H1 (cell line): Measurements from ENCODE around the gene FAM171A1. TPM values are rescaled to one million over a fixed set of nuclear protein-coding genes. Genes with fewer than 3 reads are reported as not detected.

Experiments used
- CTCF ChIA-PET: fragments of 300-600 bp; sonication (Branson Sonifier 250); formaldehyde crosslinking; loops from one replicate; lab custom pipeline; 2021; ENCODE audit not compliant: partially characterized antibody; lab: Charles Lee
- POLR2A ChIA-PET: fragments of 300-600 bp; sonication (Branson Sonifier 250); formaldehyde crosslinking; loops from one replicate; lab custom pipeline; 2021; ENCODE audit warnings: inconsistent platforms; ENCODE audit not compliant: partially characterized antibody; lab: Charles Lee
- DNase-seq, 2 experiments: peaks; one replicate each; pipeline versions ENCODE4 v3.0.0 to v3.0.0-alpha.2; 2010 to 2022; ENCODE audit warnings: low spot score in 2 of 2, low read depth in 1 of 2, mixed read lengths in 1 of 2
- FAIRE-seq: peaks from 2 replicates; lab custom pipeline; 2011; peaks lifted over from hg19 to GRCh38; lab: Jason Lieb, UNC
- H2AFZ ChIP-seq: 2 replicates; pipeline ENCODE4 v1.8.1; 2012; ENCODE audit warnings: low read length, inconsistent platforms
- H2AK5ac ChIP-seq: 2 replicates; pipeline ENCODE4 v1.6.1; 2013; ENCODE audit warnings: low read depth, low read length
- H2BK120ac ChIP-seq: replicated peaks from 2 replicates; pipeline ENCODE3; 2013; ENCODE audit warnings: low read depth, low read length, inconsistent platforms
- H2BK12ac ChIP-seq: 2 replicates; pipeline ENCODE4 v1.6.1; 2013; ENCODE audit warnings: low read depth, low read length
- H2BK15ac ChIP-seq: 2 replicates; pipeline ENCODE4 v1.6.1; 2013; ENCODE audit warnings: low read length
- H2BK20ac ChIP-seq: 2 replicates; pipeline ENCODE4 v1.6.1; 2013; ENCODE audit warnings: low read length
- H2BK5ac ChIP-seq: 2 replicates; pipeline ENCODE4 v1.6.1; 2013; ENCODE audit warnings: low read depth, low read length
- H3K14ac ChIP-seq: 2 replicates; pipeline ENCODE4 v1.6.1; 2013; ENCODE audit warnings: inconsistent platforms; ENCODE audit not compliant: insufficient read length
- H3K18ac ChIP-seq: 2 replicates; pipeline ENCODE4 v1.6.1; 2013; ENCODE audit warnings: low read length; ENCODE audit errors: extremely low read depth
- H3K23ac ChIP-seq: 2 replicates; pipeline ENCODE4 v1.6.1; 2013; ENCODE audit warnings: inconsistent platforms; ENCODE audit not compliant: insufficient read length
- H3K23me2 ChIP-seq: 2 replicates; pipeline ENCODE4 v1.6.1; 2013; ENCODE audit warnings: low read depth, low read length
- H3K27ac ChIP-seq: 2 replicates; pipeline ENCODE4 v1.6.1; 2011; ENCODE audit warnings: low read depth, low read length, inconsistent platforms
- H3K27me3 ChIP-seq, 4 experiments: replicated peaks in 1 of 4; 1 replicate in 1 of 4; 2 replicates in 3 of 4; pipeline versions ENCODE4 v1.6.1 to v1.8.1; 2011 to 2013; ENCODE audit warnings: low read length in 3 of 4, mild to moderate bottlenecking in 3 of 4, inconsistent platforms in 2 of 4, mixed read lengths in 2 of 4, moderate library complexity in 1 of 4; ENCODE audit not compliant: control insufficient read depth in 3 of 4, insufficient read depth in 3 of 4; ENCODE audit errors: extremely low read depth in 1 of 4
- H3K36me3 ChIP-seq, 4 experiments: 2 replicates each; pipeline versions ENCODE4 v1.6.1 to v1.8.1; 2011 to 2013; ENCODE audit warnings: mild to moderate bottlenecking in 4 of 4, low read length in 3 of 4, moderate library complexity in 2 of 4, control low read depth in 1 of 4, inconsistent platforms in 1 of 4; ENCODE audit not compliant: insufficient read depth in 4 of 4, control insufficient read depth in 2 of 4
- H3K4ac ChIP-seq: replicated peaks from 2 replicates; pipeline ENCODE3; 2013; ENCODE audit warnings: low read length, low read depth, mixed read lengths, inconsistent platforms; ENCODE audit not compliant: insufficient read length
- H3K4me1 ChIP-seq, 4 experiments: replicated peaks in 1 of 4; 1 replicate in 1 of 4; 2 replicates in 3 of 4; pipeline versions ENCODE4 v1.6.1 to v1.8.1; 2011 to 2013; ENCODE audit warnings: low read length in 3 of 4, inconsistent platforms in 2 of 4, mixed read lengths in 1 of 4; ENCODE audit not compliant: insufficient read depth in 4 of 4, control insufficient read depth in 3 of 4
- H3K4me2 ChIP-seq, 2 experiments: 2 replicates each; pipeline versions ENCODE4 v1.6.1 to v1.8.1; 2011 to 2013; ENCODE audit warnings: low read depth in 2 of 2, low read length in 2 of 2, control low read depth in 1 of 2, inconsistent platforms in 1 of 2, mild to moderate bottlenecking in 1 of 2; ENCODE audit not compliant: insufficient read depth in 1 of 2
- H3K4me3 ChIP-seq, 4 experiments: fragments of 200-600, 300-600 bp in 1 of 4; sonication (generic), shearing (Covaris generic), sonication (Bioruptor Twin) in 1 of 4; 2 replicates each; pipeline versions ENCODE4 v1.5.1 to v1.8.1; 2011 to 2016; ENCODE audit warnings: low read length in 4 of 4, low read depth in 3 of 4, control low read depth in 2 of 4, inconsistent platforms in 2 of 4, mild to moderate bottlenecking in 2 of 4, mixed read lengths in 1 of 4, moderate library complexity in 1 of 4; ENCODE audit not compliant: insufficient read depth in 2 of 4; ENCODE audit errors: extremely low read depth in 1 of 4
- H3K56ac ChIP-seq: replicated peaks from 2 replicates; pipeline ENCODE3; 2013; ENCODE audit warnings: low read depth, mild to moderate bottlenecking, mixed read lengths, low read length, inconsistent platforms; ENCODE audit not compliant: insufficient read length
- H3K79me1 ChIP-seq: 2 replicates; pipeline ENCODE4 v1.6.1; 2013; ENCODE audit warnings: low read depth, low read length, control low read depth
- H3K79me2 ChIP-seq, 2 experiments: 2 replicates each; pipeline versions ENCODE4 v1.6.1 to v1.8.1; 2012 to 2013; ENCODE audit warnings: low read length in 2 of 2, mild to moderate bottlenecking in 2 of 2, inconsistent platforms in 1 of 2; ENCODE audit not compliant: insufficient read depth in 2 of 2, control insufficient read depth in 1 of 2
- H3K9ac ChIP-seq, 4 experiments: replicated peaks in 1 of 4; 1 replicate in 1 of 4; 2 replicates in 3 of 4; pipeline versions ENCODE4 v1.6.1 to v1.8.1; 2011 to 2013; ENCODE audit warnings: low read depth in 3 of 4, low read length in 3 of 4, control low read depth in 2 of 4, mild to moderate bottlenecking in 2 of 4, moderate library complexity in 2 of 4, inconsistent platforms in 1 of 4; ENCODE audit errors: extremely low read depth in 1 of 4
- H3K9me3 ChIP-seq, 2 experiments: 2 replicates each; pipeline versions ENCODE4 v1.6.1 to v1.8.1; 2012 to 2013; ENCODE audit warnings: mild to moderate bottlenecking in 2 of 2, moderate library complexity in 2 of 2, control low read depth in 1 of 2, inconsistent platforms in 1 of 2, low read depth in 1 of 2, low read length in 1 of 2, mixed read lengths in 1 of 2; ENCODE audit not compliant: insufficient read depth in 2 of 2
- H4K20me1 ChIP-seq, 2 experiments: replicated peaks in 1 of 2; 2 replicates each; pipeline versions ENCODE3 to v1.8.1; 2011 to 2013; ENCODE audit warnings: inconsistent platforms in 2 of 2, low read length in 2 of 2, mild to moderate bottlenecking in 1 of 2; ENCODE audit not compliant: insufficient read depth in 2 of 2, control insufficient read depth in 1 of 2
- H4K5ac ChIP-seq: 2 replicates; pipeline ENCODE4 v1.6.1; 2013; ENCODE audit warnings: low read length, low read depth, mixed read lengths, inconsistent platforms; ENCODE audit not compliant: insufficient read length
- H4K8ac ChIP-seq: 2 replicates; pipeline ENCODE4 v1.8.0; 2013; ENCODE audit warnings: mild to moderate bottlenecking, moderate library complexity, low read length, inconsistent platforms; ENCODE audit not compliant: insufficient read depth; ENCODE audit errors: extremely low read depth
- H4K91ac ChIP-seq: replicated peaks from 2 replicates; pipeline ENCODE3; 2013; ENCODE audit warnings: low read length, mixed read lengths, inconsistent platforms; ENCODE audit not compliant: insufficient read length
- ATF2 ChIP-seq: IDR thresholded peaks from 2 replicates; pipeline ENCODE4 v1.6.1; 2012; ENCODE audit warnings: low read length, inconsistent platforms
- BCL11A ChIP-seq, 2 experiments: IDR thresholded peaks; one replicate each; pipeline ENCODE4 v1.6.1; 2011; ENCODE audit warnings: low read depth in 2 of 2, low read length in 2 of 2, mild to moderate bottlenecking in 2 of 2
- CBX8 ChIP-seq: fragments of 300-800, 300-1000 bp; sonication (generic); IDR thresholded peaks from 2 replicates; pipeline ENCODE4 v1.7.1; 2016; ENCODE audit warnings: low read depth, low read length, borderline replicate concordance
- CTCF ChIP-seq, 3 experiments: IDR thresholded peaks; 1 replicate in 2 of 3; 2 replicates in 1 of 3; pipeline versions ENCODE4 v1.5.1 to v1.6.1; 2011; ENCODE audit warnings: low read length in 3 of 3, mild to moderate bottlenecking in 3 of 3, inconsistent platforms in 2 of 3, low read depth in 1 of 3, moderate library complexity in 1 of 3; ENCODE audit not compliant: insufficient read depth in 1 of 3; ENCODE audit errors: control extremely low read depth in 1 of 3
- POLR2AphosphoS5 ChIP-seq: IDR thresholded peaks from 2 replicates; pipeline ENCODE4 v1.6.1; 2011; ENCODE audit warnings: low read depth, low read length
- RAD21 ChIP-seq, 2 experiments: IDR thresholded peaks in 1 of 2; conservative IDR thresholded peaks in 1 of 2; 2 replicates each; pipeline ENCODE4 v1.6.1; 2011; ENCODE audit warnings: low read depth in 2 of 2, low read length in 2 of 2, improper control_type of control experiment in 1 of 2, inconsistent platforms in 1 of 2, mild to moderate bottlenecking in 1 of 2, moderate library complexity in 1 of 2
- SAP30 ChIP-seq: fragments of 300-600 bp; sonication (generic); IDR thresholded peaks from 2 replicates; pipeline ENCODE4 v1.7.1; 2012; ENCODE audit warnings: low read length, moderate library complexity, mild to moderate bottlenecking, inconsistent platforms; ENCODE audit not compliant: insufficient read depth, insufficient replicate concordance
- SIN3A ChIP-seq, 2 experiments: IDR thresholded peaks in 1 of 2; conservative IDR thresholded peaks in 1 of 2; 2 replicates each; pipeline ENCODE4 v1.6.1; 2011 to 2012; ENCODE audit warnings: low read length in 2 of 2, improper control_type of control experiment in 1 of 2, low read depth in 1 of 2, mild to moderate bottlenecking in 1 of 2
- SRF ChIP-seq: IDR thresholded peaks from 2 replicates; pipeline ENCODE4 v1.6.1; 2011; ENCODE audit warnings: mild to moderate bottlenecking, low read depth, low read length, moderate library complexity
- WGBS, 2 experiments: shearing (Covaris generic) in 1 of 2; methylation state at CpG; one replicate each; pipeline versions ENCODE4 v1.1.6 to v1.1.7; 2013 to 2015; ENCODE audit warnings: low lambda C conversion rate in 2 of 2, mixed read lengths in 2 of 2, inconsistent platforms in 1 of 2, low coverage in 1 of 2, missing lambda C conversion rate in 1 of 2; ENCODE audit not compliant: insufficient replicate concordance in 2 of 2, insufficient coverage in 1 of 2, insufficient read length in 1 of 2; ENCODE audit errors: extremely low coverage in 1 of 2, missing lambda C conversion rate in 1 of 2; 5-methylcytosine and 5-hydroxymethylcytosine counted together
- polyA plus RNA-seq, 7 experiments: library from polyadenylated mRNA; depleted of rRNA in 3 of 7; stranded (reverse) in 5 of 7; unstranded in 2 of 7; fragments of >200 nt in 5 of 7; fragments of 200-250 nt in 2 of 7; gene quantifications; 1 replicate in 5 of 7; 2 replicates in 1 of 7; 4 replicates in 1 of 7; pipeline versions ENCODE4 v1.2.1 to v1.2.3, GENCODE V29; 2011 to 2013; ENCODE audit warnings: missing spikeins in 2 of 7, mixed read lengths in 2 of 7
- total RNA-seq: library from RNA; stranded (reverse); fragmentation: NEBNext Ultra II Directional; extraction: Animal tissue kit (Norgen Biotek cat#: 25700); gene quantifications from 2 replicates; pipeline ENCODE4 v1.2.1, GENCODE V29; 2021

FAM171A1 gene
- total and polyA plus RNA-seq, 2 of the 8 experiments (the other 6 are each of a cell fraction or from before 2014, with no cell fraction given) = 26.6 to 42.1 TPM

DNA sequence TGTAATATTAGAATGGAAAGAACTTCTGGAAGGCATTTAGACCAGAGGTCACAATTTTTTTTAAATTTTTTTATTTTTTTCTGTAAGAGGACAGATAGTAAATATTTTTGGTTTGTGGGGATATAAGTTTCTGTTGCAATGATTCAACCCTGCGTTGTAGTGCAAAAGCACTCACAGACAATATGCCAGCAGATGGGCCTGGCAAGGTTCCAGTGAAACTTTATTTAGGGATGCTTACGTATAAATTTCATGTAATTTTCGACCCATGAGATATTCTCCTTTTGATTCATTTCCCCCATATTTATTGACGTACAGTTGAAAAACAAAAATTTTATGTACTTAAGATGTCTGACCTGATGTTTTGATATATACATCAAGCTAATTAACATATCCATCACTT is 129.8 kb downstream of the FAM171A1 start:
- Histone ChIP-seq H4K20me1 (peaks cover 0 to 1% of the 10 kb centered on the region in 2 experiments), H3K27ac (no peak overlapping the region), H3K9ac (no peak overlapping the region), H2AK5ac (no peak overlapping the region), H3K14ac (no peak overlapping the region), H3K79me1 (no peaks in the 10 kb centered on the region), H3K18ac (no peak overlapping the region), H3K4ac (no peak overlapping the region), H4K91ac (no peak overlapping the region), H2BK15ac (no peak overlapping the region), H3K56ac (no peak overlapping the region), H3K4me1 (peaks cover 0 to 2% (median 0%) of the 10 kb centered on the region in 4 experiments; a peak in 1 of 7 replicates), H3K23ac (no peak overlapping the region), H4K5ac (no peak overlapping the region), H3K23me2 (no peaks in the 10 kb centered on the region), H2BK120ac (no peak overlapping the region), H3K4me2 (no peak overlapping the region), H2BK12ac (no peak overlapping the region), H2BK20ac (no peak overlapping the region), H4K8ac (no peak overlapping the region), H3K36me3 (no peaks in the 10 kb centered on the region), H3K4me3 (no peak overlapping the region), H3K79me2 (no peaks in the 10 kb centered on the region), H3K27me3 (no peaks in the 10 kb centered on the region), H2BK5ac (no peak overlapping the region), H2AFZ (no peak overlapping the region), H3K9me3 (no peaks in the 10 kb centered on the region)
- no peak for DNase-seq
- POLR2A ChIA-PET = no interaction called here
- WGBS, 2 experiments = 85% methylated on average over 4 of the region's 4 CpGs; no CpG with 5 or more reads in 1 of the 2 experiments
- no peak for FAIRE-seq
- CTCF ChIA-PET = interaction anchor here (1.7 kb wide), 1 partner anchor 10 kb away, joined by 5 read pairs; no protein-coding TSS in a partner anchor
- TF ChIP-seq SIN3A (conservative IDR thresholded peaks at IDR 0.05 in 1 of 2, IDR thresholded peaks at IDR 0.05 in 1 of 2; ENCODE audit: low read depth in 1 of 2, low read length in 2 of 2) (no peak), CBX8 (no peak), RAD21 (IDR thresholded peaks at IDR 0.05 in 1 of 2, conservative IDR thresholded peaks at IDR 0.05 in 1 of 2; ENCODE audit: low read depth in 2 of 2, low read length in 2 of 2) (no peak), CTCF (IDR thresholded peaks at IDR 0.05; ENCODE audit: control extremely low read depth in 1 of 3, insufficient read depth in 1 of 3, low read depth in 1 of 3, low read length in 3 of 3) (no peak), BCL11A (IDR thresholded peaks at IDR 0.05; ENCODE audit: low read depth in 2 of 2, low read length in 2 of 2) (no peak), POLR2AphosphoS5 (no peak), ATF2 (no peak), SRF (no peak), SAP30 (no peak)
